ENCODE measurements around the gene USP35.

- TF ChIP-seq CTCF (IDR thresholded peaks at IDR 0.05) (no peak), POLR2A (IDR thresholded peaks at IDR 0.05) (no peak)
Measured at GRCh38 chr11:78151804-78152203, 36.9 kb upstream of the USP35 start.

Data from Peyer's patch (tissue), 4 donors.